IMR-90 (cell line): ENCODE results near the gene CDC42BPA. TPM values are rescaled to one million over a fixed set of nuclear protein-coding genes. Genes with fewer than 3 reads are reported as not detected.

Source experiments
- ATAC-seq: fragments of 200-7000 bp; cut with Tn5 transposase; 2 replicates; pipeline ENCODE4 v1.9.1; 2020; ENCODE audit warnings: low read depth, mild to moderate bottlenecking, moderate library complexity
- BruUV-seq: library from RNA; stranded (reverse); fragments of 400-500 nt; replicated peaks from 2 replicates; lab custom pipeline; 2021; lab: Mats Ljungman, UMichigan
- CTCF ChIA-PET: fragments of 300-600 bp; formaldehyde crosslinking; extraction: SDS; loops from one replicate; lab custom pipeline; 2021; ENCODE audit warnings: antibody characterized with exemption; lab: Yijun Ruan, JAX
- POLR2A ChIA-PET: fragments of 300-600 bp; sonication (Branson Sonifier 250); formaldehyde crosslinking; loops from one replicate; lab custom pipeline; 2022; ENCODE audit warnings: antibody characterized with exemption; ENCODE audit not compliant: unreplicated experiment; lab: Charles Lee
- DNase-seq: peaks from one replicate; pipeline ENCODE4 v3.0.0; 2013
- H2AFZ ChIP-seq: replicated peaks from 2 replicates; pipeline ENCODE3; 2013; ENCODE audit warnings: low read length, mild to moderate bottlenecking; ENCODE audit not compliant: poor library complexity
- H2AK5ac ChIP-seq: 2 replicates; pipeline ENCODE4 v1.6.1; 2013; ENCODE audit warnings: low read depth, low read length, inconsistent platforms
- H2AK9ac ChIP-seq: replicated peaks from 2 replicates; pipeline ENCODE3; 2013; ENCODE audit warnings: mild to moderate bottlenecking, low read depth, low read length, moderate library complexity; ENCODE audit not compliant: poor library complexity
- H2BK120ac ChIP-seq: 2 replicates; pipeline ENCODE4 v1.6.1; 2013; ENCODE audit warnings: low read depth, low read length, inconsistent platforms
- H2BK15ac ChIP-seq: 3 replicates; pipeline ENCODE4 v1.6.1; 2013; ENCODE audit warnings: low read depth, low read length, inconsistent platforms
- H2BK20ac ChIP-seq: 2 replicates; pipeline ENCODE4 v1.6.1; 2013; ENCODE audit warnings: low read depth, mild to moderate bottlenecking, inconsistent platforms, low read length, moderate library complexity
- H2BK5ac ChIP-seq: 2 replicates; pipeline ENCODE4 v1.6.1; 2013; ENCODE audit warnings: mild to moderate bottlenecking, low read depth, low read length, inconsistent platforms; ENCODE audit not compliant: poor library complexity, severe bottlenecking
- H3K14ac ChIP-seq: replicated peaks from 2 replicates; pipeline ENCODE4 v1.6.1; 2013; ENCODE audit warnings: low read depth, low read length, inconsistent platforms
- H3K18ac ChIP-seq: 2 replicates; pipeline ENCODE4 v1.6.1; 2013; ENCODE audit warnings: low read depth, low read length, control low read depth
- H3K23ac ChIP-seq: 2 replicates; pipeline ENCODE4 v1.6.1; 2013; ENCODE audit warnings: low read depth, low read length, inconsistent platforms
- H3K27ac ChIP-seq: 2 replicates; pipeline ENCODE4 v1.5.1; 2013; ENCODE audit warnings: mild to moderate bottlenecking, control low read depth, low read length; ENCODE audit not compliant: insufficient read depth
- H3K27me3 ChIP-seq: 2 replicates; pipeline ENCODE4 v1.6.1; 2013; ENCODE audit warnings: low read length; ENCODE audit not compliant: control insufficient read depth, insufficient read depth
- H3K36me3 ChIP-seq: 2 replicates; pipeline ENCODE4 v1.6.1; 2013; ENCODE audit warnings: low read length, mixed read lengths; ENCODE audit not compliant: control insufficient read depth, insufficient read depth
- H3K4ac ChIP-seq: 2 replicates; pipeline ENCODE4 v1.6.1; 2013; ENCODE audit warnings: low read depth, low read length, inconsistent platforms
- H3K4me1 ChIP-seq: 2 replicates; pipeline ENCODE4 v1.6.1; 2013; ENCODE audit warnings: low read length, mixed read lengths; ENCODE audit not compliant: control insufficient read depth, insufficient read depth
- H3K4me2 ChIP-seq: 2 replicates; pipeline ENCODE4 v1.6.1; 2013; ENCODE audit warnings: low read depth, mild to moderate bottlenecking, control low read depth, low read length, moderate library complexity
- H3K4me3 ChIP-seq: 2 replicates; pipeline ENCODE4 v1.5.1; 2013; ENCODE audit warnings: low read depth, mild to moderate bottlenecking, control low read depth, low read length, moderate library complexity; ENCODE audit not compliant: insufficient read depth
- H3K56ac ChIP-seq: 2 replicates; pipeline ENCODE4 v1.6.1; 2013; ENCODE audit warnings: low read length, inconsistent platforms; ENCODE audit not compliant: insufficient read depth; ENCODE audit errors: extremely low read depth
- H3K79me1 ChIP-seq, 2 experiments: 2 replicates each; pipeline ENCODE4 v1.6.1; 2013; ENCODE audit warnings: low read length in 2 of 2, inconsistent platforms in 1 of 2, low read depth in 1 of 2
- H3K9ac ChIP-seq: 2 replicates; pipeline ENCODE4 v1.6.1; 2013; ENCODE audit warnings: low read depth, low read length, control low read depth
- H3K9me1 ChIP-seq: 2 replicates; pipeline ENCODE4 v1.6.1; 2013; ENCODE audit warnings: low read length, inconsistent platforms; ENCODE audit not compliant: insufficient read depth
- H3K9me3 ChIP-seq: 2 replicates; pipeline ENCODE4 v1.6.1; 2013; ENCODE audit warnings: low read length; ENCODE audit not compliant: control insufficient read depth, insufficient read depth
- H4K20me1 ChIP-seq: 2 replicates; pipeline ENCODE4 v1.6.1; 2013; ENCODE audit warnings: low read length, inconsistent platforms; ENCODE audit not compliant: insufficient read depth
- H4K5ac ChIP-seq: 2 replicates; pipeline ENCODE4 v1.6.1; 2013; ENCODE audit warnings: mild to moderate bottlenecking, low read depth, low read length, control low read depth
- H4K8ac ChIP-seq, 2 experiments: 2 replicates each; pipeline ENCODE4 v1.6.1; 2013; ENCODE audit warnings: low read depth in 2 of 2, low read length in 2 of 2, control low read depth in 1 of 2, inconsistent platforms in 1 of 2
- H4K91ac ChIP-seq: 2 replicates; pipeline ENCODE4 v1.6.1; 2013; ENCODE audit warnings: low read depth, low read length, inconsistent platforms; ENCODE audit not compliant: insufficient read depth
- BHLHE40 ChIP-seq: fragments of 150-350 bp; IDR thresholded peaks from 2 replicates; pipeline ENCODE4 v1.6.1; 2016; ENCODE audit warnings: mild to moderate bottlenecking, low read depth, low read length
- CEBPB ChIP-seq: IDR thresholded peaks from 2 replicates; pipeline ENCODE4 v1.6.1; 2012; ENCODE audit warnings: low read depth, low read length, improper control_type of control experiment
- CHD1 ChIP-seq: IDR thresholded peaks from 2 replicates; pipeline ENCODE4 v1.6.1; 2012; ENCODE audit warnings: low read depth, low read length, improper control_type of control experiment
- ELK1 ChIP-seq: fragments of 150-350 bp; IDR thresholded peaks from 2 replicates; pipeline ENCODE4 v1.6.1; 2016; ENCODE audit warnings: low read depth, mild to moderate bottlenecking, low read length, moderate library complexity, borderline replicate concordance
- FOS ChIP-seq: fragments of 150-350 bp; IDR thresholded peaks from 2 replicates; pipeline ENCODE4 v1.6.1; 2016; ENCODE audit warnings: low read depth, low read length
- MXI1 ChIP-seq: IDR thresholded peaks from 2 replicates; pipeline ENCODE4 v1.6.1; 2012; ENCODE audit warnings: low read depth, mild to moderate bottlenecking, low read length, moderate library complexity, borderline replicate concordance
- RAD21 ChIP-seq: IDR thresholded peaks from 2 replicates; pipeline ENCODE4 v1.6.1; 2012; ENCODE audit warnings: low read length, improper control_type of control experiment
- RCOR1 ChIP-seq: IDR thresholded peaks from 2 replicates; pipeline ENCODE4 v1.6.1; 2012; ENCODE audit warnings: mild to moderate bottlenecking, low read length, improper control_type of control experiment; ENCODE audit not compliant: insufficient replicate concordance
- WGBS, 2 experiments: methylation state at CpG; one replicate each; pipeline versions ENCODE4 v1.1.5 to v1.1.7; 2013; ENCODE audit warnings: missing lambda C conversion rate in 2 of 2; ENCODE audit not compliant: insufficient read length in 1 of 2; ENCODE audit errors: extremely low coverage in 2 of 2; 5-methylcytosine and 5-hydroxymethylcytosine counted together
- dilution Hi-C: fragments of 300-500 bp; cut with HindIII; formaldehyde crosslinking; loops from one replicate; pipeline ENCODE4 v1.14.3; 2018; ENCODE audit warnings: low sequenced_read_pairs; ENCODE audit not compliant: unreplicated experiment
- in situ Hi-C: fragments of 300-500 bp; cut with MboI; formaldehyde crosslinking; loops from 3 replicates; pipeline ENCODE4 v1.14.3; 2019; ENCODE audit warnings: low sequenced_read_pairs, inconsistent platforms, mixed read lengths
- intact Hi-C: fragments of 100-400 bp; cut with micrococcal nuclease; formaldehyde crosslinking; loops from 2 replicates; pipeline ENCODE4 v1.10.0; 2022
- polyA plus RNA-seq, 3 experiments: library from polyadenylated mRNA; depleted of rRNA; stranded (reverse); fragments of >200 nt; gene quantifications; 2 replicates each; pipeline ENCODE4 v1.2.3, GENCODE V29; 2012; ENCODE audit warnings: low replicate concordance in 1 of 3
- total RNA-seq: library from RNA; depleted of rRNA; stranded (reverse); fragments of >200 nt; gene quantifications from 2 replicates; pipeline ENCODE4 v1.2.3, GENCODE V29; 2012
- TF ChIP-seq, protein P1 (sequence below): conservative IDR thresholded peaks from 2 replicates; pipeline ENCODE4 v1.5.1; 2012; ENCODE audit warnings: mild to moderate bottlenecking, low read depth, low read length, improper control_type of control experiment

Gene CDC42BPA
- total and polyA plus RNA-seq, 2 of the 4 experiments (the other 2 are of a cell fraction): 9.4 to 27.8 TPM

DNA sequence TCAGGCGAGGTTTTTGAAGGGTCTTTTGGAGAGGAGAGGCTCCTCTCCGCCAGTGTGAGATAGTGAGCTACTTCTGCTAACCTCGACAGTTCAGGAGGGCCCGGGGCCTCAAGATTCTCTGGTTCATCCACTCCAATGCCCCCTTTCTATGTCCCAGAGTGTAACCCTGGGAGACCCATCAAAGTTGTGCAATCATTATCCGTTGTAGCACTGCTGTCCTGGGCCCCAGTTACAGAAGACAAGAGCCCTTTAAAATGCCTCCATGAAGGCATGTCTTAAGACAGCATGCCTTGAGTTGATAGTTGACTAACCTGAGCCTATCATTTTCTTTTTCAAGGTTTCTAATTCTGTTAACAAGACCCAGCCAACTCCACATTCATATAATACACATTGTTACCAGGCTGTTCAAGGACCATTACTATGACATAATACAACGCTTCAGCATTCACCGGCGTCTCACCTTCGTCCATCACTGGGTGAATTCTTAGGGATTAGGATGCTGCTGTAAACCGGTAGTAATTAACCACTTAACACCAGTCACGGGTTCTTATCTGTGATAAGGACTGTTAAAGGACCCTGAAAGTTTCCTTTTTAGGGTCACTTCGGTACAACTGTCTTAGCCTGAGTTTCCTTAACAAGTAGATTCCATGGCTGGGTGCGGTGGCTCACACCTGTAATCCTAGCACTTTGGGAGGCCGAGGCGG is 37.4 kb upstream of the CDC42BPA start (continued):
- TF ChIP-seq, protein P1, sequence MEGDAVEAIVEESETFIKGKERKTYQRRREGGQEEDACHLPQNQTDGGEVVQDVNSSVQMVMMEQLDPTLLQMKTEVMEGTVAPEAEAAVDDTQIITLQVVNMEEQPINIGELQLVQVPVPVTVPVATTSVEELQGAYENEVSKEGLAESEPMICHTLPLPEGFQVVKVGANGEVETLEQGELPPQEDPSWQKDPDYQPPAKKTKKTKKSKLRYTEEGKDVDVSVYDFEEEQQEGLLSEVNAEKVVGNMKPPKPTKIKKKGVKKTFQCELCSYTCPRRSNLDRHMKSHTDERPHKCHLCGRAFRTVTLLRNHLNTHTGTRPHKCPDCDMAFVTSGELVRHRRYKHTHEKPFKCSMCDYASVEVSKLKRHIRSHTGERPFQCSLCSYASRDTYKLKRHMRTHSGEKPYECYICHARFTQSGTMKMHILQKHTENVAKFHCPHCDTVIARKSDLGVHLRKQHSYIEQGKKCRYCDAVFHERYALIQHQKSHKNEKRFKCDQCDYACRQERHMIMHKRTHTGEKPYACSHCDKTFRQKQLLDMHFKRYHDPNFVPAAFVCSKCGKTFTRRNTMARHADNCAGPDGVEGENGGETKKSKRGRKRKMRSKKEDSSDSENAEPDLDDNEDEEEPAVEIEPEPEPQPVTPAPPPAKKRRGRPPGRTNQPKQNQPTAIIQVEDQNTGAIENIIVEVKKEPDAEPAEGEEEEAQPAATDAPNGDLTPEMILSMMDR: no peak

- Histone ChIP-seq H3K23ac (no peak overlapping the region), H3K9me1 (peaks cover 10% of the 10 kb centered on the region), H3K14ac (no peak overlapping the region), H4K5ac (no peak overlapping the region), H3K18ac (no peak overlapping the region), H4K20me1 (0 out of 2 replicates have a peak, but pooled peaks cover 3% of the 10 kb centered on the region), H3K27me3 (no peaks in the 10 kb centered on the region), H4K91ac (no peak overlapping the region), H2AFZ (no peak overlapping the region), H2BK20ac (no peak overlapping the region), H3K27ac (no peak overlapping the region), H3K9me3 (no peaks in the 10 kb centered on the region), H3K4ac (no peak overlapping the region), H3K36me3 (no peaks in the 10 kb centered on the region), H2BK15ac (no peak overlapping the region), H2BK120ac (no peak overlapping the region), H2AK5ac (no peak overlapping the region), H3K4me1 (peaks cover 11% of the 10 kb centered on the region; the same call in 1 of the 2 replicates), H2AK9ac (no peak overlapping the region), H3K4me2 (no peak overlapping the region), H3K9ac (no peak overlapping the region), H2BK5ac (no peak overlapping the region), H3K79me1 (no peaks in the 10 kb centered on the region), H3K4me3 (no peak overlapping the region), H3K56ac (no peak overlapping the region), H4K8ac (no peak overlapping the region)
- WGBS, 2 experiments: 80% methylated on average over 1 of the region's 4 CpGs; no CpG with 5 or more reads in 1 of the 2 experiments
- ChIA-PET POLR2A (no interaction called here), CTCF (no interaction called here)
- in situ Hi-C loops: no loop called here
- no TSS peak for BruUV-seq
- dilution Hi-C loops: no loop called here
- no peak for DNase-seq
- intact Hi-C loops: no loop called here
- ATAC-seq: no peak
- TF ChIP-seq ELK1 (no peak), MXI1 (no peak), BHLHE40 (no peak), CEBPB (no peak), CHD1 (no peak), RAD21 (no peak), RCOR1 (no peak), FOS (no peak)
- TF ChIP-seq, protein P1: no peak
Measured at GRCh38 chr1:227353186-227353585, 34.9 kb upstream of the CDC42BPA start.
